Aorta (tissue), 5 donors: ENCODE data around the gene UBE2Z. TPM values are rescaled to one million over a fixed set of nuclear protein-coding genes. Genes with fewer than 3 reads are reported as not detected.
A peak's percentile ranks its signal among the peaks of the same experiment; 100 is the strongest.
"Not testable (repeated sequence)": the region's sequence is repeated elsewhere in the genome, so short reads cannot be mapped to it uniquely, and the experiment has no call there.

Source experiments
- ATAC-seq: fragments of 200-7000 bp; cut with Tn5 transposase; one replicate; pipeline ENCODE4 v1.9.1; 2022; ENCODE audit warnings: moderate library complexity; ENCODE audit not compliant: low FRiP score
- DNase-seq, 2 donors: peaks; one replicate each; pipeline ENCODE4 v3.0.0-alpha.2; 2020
- H3K27ac ChIP-seq, 2 donors: one replicate each; pipeline ENCODE4 v1.5.1; 2013; ENCODE audit warnings: low read length in 2 of 2, mild to moderate bottlenecking in 2 of 2, moderate library complexity in 2 of 2, control low read depth in 1 of 2, inconsistent platforms in 1 of 2, low read depth in 1 of 2
- H3K27me3 ChIP-seq, 2 donors: one replicate each; pipeline ENCODE4 v1.6.1; 2013; ENCODE audit warnings: control low read depth in 1 of 2, low read length in 1 of 2, mild to moderate bottlenecking in 1 of 2, moderate library complexity in 1 of 2; ENCODE audit not compliant: insufficient read depth in 2 of 2, control insufficient read depth in 1 of 2
- H3K36me3 ChIP-seq, 2 donors: one replicate each; pipeline ENCODE4 v1.6.1; 2013; ENCODE audit warnings: control low read depth in 1 of 2, low read length in 1 of 2, mild to moderate bottlenecking in 1 of 2; ENCODE audit not compliant: insufficient read depth in 2 of 2, control insufficient read depth in 1 of 2
- H3K4me1 ChIP-seq, 2 donors: one replicate each; pipeline ENCODE4 v1.6.1; 2013; ENCODE audit warnings: low read length in 2 of 2, control low read depth in 1 of 2, mild to moderate bottlenecking in 1 of 2, moderate library complexity in 1 of 2; ENCODE audit not compliant: insufficient read depth in 2 of 2, control insufficient read depth in 1 of 2
- H3K4me3 ChIP-seq, 2 donors: one replicate each; pipeline ENCODE4 v1.5.1; 2013; ENCODE audit warnings: low read length in 2 of 2, control low read depth in 1 of 2, mild to moderate bottlenecking in 1 of 2
- H3K9me3 ChIP-seq: one replicate; pipeline ENCODE4 v1.6.1; 2013; ENCODE audit warnings: mild to moderate bottlenecking, low read length; ENCODE audit not compliant: control insufficient read depth
- WGBS, 2 donors: extraction: QIAGEN DNeasy Blood & Tissue Kit; methylation state at CpG; one replicate each; pipeline ENCODE4 v1.1.7; 2013; 5-methylcytosine and 5-hydroxymethylcytosine counted together
- intact Hi-C, 2 donors: fragments of 100-400 bp; cut with DNase I; formaldehyde crosslinking; loops; one replicate each; pipeline versions ENCODE4 v1.14.2 to v1.15.0; 2022
- polyA plus RNA-seq, 2 donors: library from polyadenylated mRNA; stranded (reverse); fragments of 200-250 nt; gene quantifications; one replicate each; pipeline ENCODE4 v1.2.3, GENCODE V29; 2013
- total RNA-seq, 2 donors: library from RNA; stranded (reverse); fragmentation: NEBNext Ultra II Directional; extraction: Animal tissue kit (Norgen Biotek cat#: 25700); gene quantifications; one replicate each; pipeline ENCODE4 v1.2.1, GENCODE V29; 2021
- donor health status: healthy with polysubstance abuse.
- donor health status: Bipolar disorder and iron deficiency.
- donor health status: DM: no; HTN: no; CAD: no.
- donor health status: DM: no; HTN: no; CAD: no.
- donor health status: DM: yes; HTN: yes; CAD: no.

The UBE2Z gene
- total and polyA plus RNA-seq, 4 donors = 29.8 to 84.0 (median 61.1) TPM

DNA sequence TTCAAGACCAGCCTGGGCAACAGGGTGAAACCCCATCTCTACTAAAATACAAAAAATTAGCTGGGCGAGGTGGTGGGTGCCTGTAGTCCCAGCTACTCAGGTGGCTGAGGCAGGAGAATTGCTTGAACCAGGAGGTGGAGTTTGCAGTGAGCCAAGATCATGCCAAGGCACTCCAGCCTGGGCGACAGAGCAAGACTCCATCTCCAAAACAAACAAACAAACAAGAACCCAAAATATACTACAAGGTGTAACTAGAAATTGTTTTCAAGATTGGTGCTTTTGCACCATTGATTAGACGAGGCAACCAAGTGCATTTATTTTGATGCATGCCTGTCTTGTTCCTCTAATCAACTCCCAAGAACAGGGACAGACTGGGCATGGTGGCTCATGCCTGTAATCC is 35.8 kb upstream of the UBE2Z start:
- H3K27me3 ChIP-seq, H3K9me3 ChIP-seq, ATAC-seq, H3K27ac ChIP-seq, DNase-seq, H3K4me1 ChIP-seq, H3K4me3 ChIP-seq, H3K36me3 ChIP-seq: not testable (repeated sequence)
- intact Hi-C loops = loop anchor here in 1 of 2 donors (10.0 kb wide), 1 partner anchor 148 kb away; the partner anchor contains the start of genes HOXB13, PRAC1 and PRAC2
- WGBS, 2 donors = 65 to 77% methylated on average over 3 of the region's 3 CpGs

DNA sequence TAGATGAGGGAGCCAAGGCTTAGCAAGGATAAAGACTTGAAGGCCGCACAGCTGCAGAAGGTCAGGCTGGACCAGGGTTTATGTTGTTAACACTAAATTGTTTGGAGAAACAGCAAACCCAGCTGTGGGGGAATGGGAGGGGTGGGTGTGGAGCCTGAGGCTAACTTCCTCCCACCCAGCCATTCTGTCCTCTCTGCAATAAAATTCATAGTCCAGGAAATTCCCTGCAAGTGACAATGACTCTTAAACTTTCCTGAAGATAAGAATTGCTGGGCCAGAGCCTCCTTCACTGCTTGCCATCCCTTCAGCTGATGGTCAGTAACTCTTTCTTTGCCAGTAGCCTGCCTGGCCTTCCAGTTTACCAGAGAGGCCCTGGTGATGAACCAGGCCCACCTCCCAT is 35.0 kb upstream of the UBE2Z start:
- Histone ChIP-seq H3K36me3 (no peaks in the 10 kb centered on the region), H3K27me3 (no peaks in the 10 kb centered on the region), H3K9me3 (no peaks in the 10 kb centered on the region), H3K4me3 (no peak overlapping the region), H3K4me1 (no peaks in the 10 kb centered on the region), H3K27ac (no peak overlapping the region)
- ATAC-seq (no peak), DNase-seq (no peak)
- intact Hi-C loops = loop anchor here in 1 of 2 donors (10.0 kb wide), 1 partner anchor 148 kb away; the partner anchor contains the start of genes HOXB13, PRAC1 and PRAC2
- 73% methylated on average over 1 of the region's 1 CpG for WGBS, 2 donors

DNA sequence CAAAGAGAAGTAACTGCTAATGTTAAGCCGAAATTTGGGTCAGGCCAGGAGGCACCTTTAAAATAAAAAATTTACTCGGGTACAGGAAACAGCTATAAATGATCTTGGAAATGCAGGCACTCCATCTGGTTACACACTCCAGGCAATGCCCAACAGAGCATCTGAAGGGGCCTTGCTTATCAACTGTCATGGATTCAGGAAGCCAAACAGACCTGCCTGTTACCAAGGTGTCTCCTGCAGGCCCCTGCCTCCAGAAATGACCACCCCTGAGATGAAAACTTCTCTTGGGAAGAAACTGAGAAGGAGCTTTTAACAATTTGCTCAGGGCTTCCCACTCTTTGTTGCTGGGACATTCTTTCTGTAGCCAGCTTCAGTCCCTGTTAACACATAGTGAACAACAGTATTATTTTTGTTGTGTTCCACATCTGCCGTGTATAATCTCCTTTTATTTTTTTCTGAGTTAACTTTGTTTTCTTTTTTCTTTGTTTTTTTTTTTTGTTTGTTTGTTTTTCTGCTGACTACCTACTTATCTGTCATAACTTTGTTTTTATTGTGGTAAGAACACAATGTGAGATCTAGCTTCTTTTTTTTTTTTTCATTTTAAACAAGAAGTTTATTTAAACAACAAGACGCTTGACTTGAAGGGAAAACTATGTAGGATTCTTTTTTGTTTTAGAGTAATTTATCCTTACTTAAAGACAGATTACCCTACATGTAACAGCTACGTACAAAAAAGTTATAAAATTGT is 34.3 kb upstream of the UBE2Z start:
- H3K4me1 ChIP-seq = no peaks in the 10 kb centered on the region
- WGBS, 2 donors = 48 to 52% methylated on average over 5 of the region's 5 CpGs

DNA sequence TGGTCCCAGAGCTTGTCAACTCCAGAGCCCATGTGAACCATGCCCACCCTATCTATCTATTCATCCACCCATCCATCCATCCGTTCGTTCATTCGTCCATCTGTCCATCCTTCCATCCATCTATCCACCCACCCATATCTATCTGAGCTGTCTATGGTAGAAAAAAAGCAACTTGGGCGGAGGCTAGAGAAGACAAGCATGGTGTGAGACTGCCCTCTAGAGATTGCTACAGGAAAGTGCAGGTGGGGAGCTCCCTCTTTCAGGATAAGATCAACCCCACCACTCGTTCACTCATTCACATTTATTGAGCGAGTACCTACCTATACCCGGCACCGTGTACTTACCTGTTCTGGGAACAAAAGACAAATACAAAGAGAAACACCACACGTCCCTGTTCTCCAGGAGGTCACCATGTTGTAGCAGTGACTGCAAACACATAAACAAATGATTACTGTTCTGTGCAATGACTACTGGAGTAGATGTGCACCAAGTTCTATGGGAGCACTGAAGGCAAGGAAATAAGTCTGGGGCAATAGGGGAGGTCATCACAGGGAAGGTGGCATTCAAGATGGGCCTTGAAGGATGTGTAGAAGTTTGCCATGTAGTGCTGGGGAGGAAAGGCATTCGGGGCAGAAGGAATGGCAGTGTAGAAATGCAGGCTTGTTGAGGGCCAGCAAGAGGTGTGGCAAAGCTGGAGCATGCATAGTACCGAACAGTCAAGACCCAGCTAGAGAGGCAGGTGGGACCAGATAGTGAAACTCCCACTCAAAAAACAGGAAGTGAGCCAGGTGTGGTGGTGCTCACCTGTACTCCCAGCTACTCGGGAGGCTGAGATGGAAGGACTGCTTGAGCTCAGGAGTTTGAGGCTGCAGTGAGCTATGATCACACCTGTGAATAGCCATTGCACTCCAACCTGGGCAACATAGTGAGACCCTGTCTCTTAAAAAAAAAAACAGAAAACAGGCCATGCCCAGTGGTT is 29.0 kb upstream of the UBE2Z start:
- peak in 1 of 2 donors; percentile 54 for DNase-seq
- Histone ChIP-seq H3K27me3 (no peaks in the 10 kb centered on the region), H3K4me1 (no peaks in the 10 kb centered on the region), H3K27ac (no peak overlapping the region), H3K36me3 (no peaks in the 10 kb centered on the region), H3K9me3 (no peaks in the 10 kb centered on the region), H3K4me3 (no peak overlapping the region)
- WGBS, 2 donors = 22 to 24% methylated on average over 12 of the region's 12 CpGs
- ATAC-seq = peak; percentile 85
- intact Hi-C loops = loop anchor here (1.0 to 10.0 kb wide), 4 partner anchors 62 to 154 kb away; partner anchors contain the start of genes HOXB13 (in 1 of the 2), PRAC1 (in 1 of the 2), PRAC2 (in 1 of the 2) and TTLL6 (in 1 of the 2)

More for the DNA sequence above, 34.3 kb upstream of the UBE2Z start:
- intact Hi-C loops = loop anchor here in 1 of 2 donors (10.0 kb wide), 1 partner anchor 149 kb away; the partner anchor contains the start of genes HOXB13, PRAC1 and PRAC2
- no peak for DNase-seq
- Histone ChIP-seq H3K9me3 (no peaks in the 10 kb centered on the region), H3K27ac (no peak overlapping the region), H3K36me3 (no peaks in the 10 kb centered on the region), H3K27me3 (no peaks in the 10 kb centered on the region), H3K4me3 (no peak overlapping the region)
- ATAC-seq = no peak

DNA sequence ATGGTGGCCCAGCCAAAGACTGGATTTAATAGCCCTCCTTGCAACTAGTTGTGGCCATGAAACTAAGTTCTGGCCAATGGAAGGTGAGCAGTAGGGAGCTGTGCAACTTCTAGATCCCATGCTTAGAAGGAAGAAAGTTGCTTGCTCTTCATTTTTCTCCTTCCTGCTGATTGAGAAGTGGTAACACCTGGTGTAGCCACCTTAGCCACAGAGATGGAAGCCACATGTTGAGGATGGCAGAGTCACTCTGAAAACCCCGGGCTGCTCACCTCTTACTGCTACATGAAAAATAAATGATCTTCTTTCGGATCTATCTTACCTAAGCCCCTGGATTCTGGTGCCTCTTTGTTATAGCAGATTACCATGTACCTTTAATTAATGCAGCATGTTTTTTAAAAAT is 25.9 kb upstream of the UBE2Z start:
- no peak for ATAC-seq
- intact Hi-C loops = loop anchor here (5.0 to 10.0 kb wide), 2 partner anchors 153 to 155 kb away; no protein-coding TSS in a partner anchor
- 87 to 98% methylated on average over 2 of the region's 2 CpGs for WGBS, 2 donors

DNA sequence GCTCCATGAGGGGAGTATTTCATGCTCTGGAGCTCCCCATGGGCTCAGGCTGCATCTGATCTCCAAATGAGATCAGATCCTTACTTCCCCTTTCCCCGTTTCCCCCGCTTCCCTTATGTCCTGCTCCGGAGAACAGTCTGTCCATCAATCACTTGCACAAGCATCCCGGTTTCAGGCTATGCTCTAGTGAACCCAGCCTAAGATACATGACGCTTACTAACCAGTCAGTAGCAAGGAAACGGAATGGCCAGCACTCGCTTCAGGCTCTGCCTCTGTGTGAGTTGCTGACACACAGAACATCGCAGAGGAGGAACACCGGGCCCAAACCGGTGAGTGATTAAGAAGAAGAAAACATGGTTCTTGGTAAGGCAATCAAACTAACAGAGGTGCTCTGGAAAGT is 25.0 kb upstream of the UBE2Z start:
- no peaks in the 10 kb centered on the region for H3K9me3 ChIP-seq
- no peaks in the 10 kb centered on the region for H3K36me3 ChIP-seq
- no peaks in the 10 kb centered on the region for H3K27me3 ChIP-seq
- H3K4me3 ChIP-seq = no peak overlapping the region
- DNase-seq (peak in 1 of 2 donors; percentile 37), ATAC-seq (no peak)
- WGBS, 2 donors = 37 to 42% methylated on average over 10 of the region's 10 CpGs
- no peaks in the 10 kb centered on the region for H3K4me1 ChIP-seq
- intact Hi-C loops = loop anchor here (5.0 to 10.0 kb wide), 2 partner anchors 152 to 154 kb away; no protein-coding TSS in a partner anchor
- no peak overlapping the region for H3K27ac ChIP-seq

More for the DNA sequence above, 25.9 kb upstream of the UBE2Z start:
- no peaks in the 10 kb centered on the region for H3K27me3 ChIP-seq
- no peaks in the 10 kb centered on the region for H3K4me1 ChIP-seq
- H3K36me3 ChIP-seq = no peaks in the 10 kb centered on the region
- H3K27ac ChIP-seq = no peak overlapping the region
- no peak for DNase-seq
- H3K9me3 ChIP-seq = no peaks in the 10 kb centered on the region
- no peak overlapping the region for H3K4me3 ChIP-seq

DNA sequence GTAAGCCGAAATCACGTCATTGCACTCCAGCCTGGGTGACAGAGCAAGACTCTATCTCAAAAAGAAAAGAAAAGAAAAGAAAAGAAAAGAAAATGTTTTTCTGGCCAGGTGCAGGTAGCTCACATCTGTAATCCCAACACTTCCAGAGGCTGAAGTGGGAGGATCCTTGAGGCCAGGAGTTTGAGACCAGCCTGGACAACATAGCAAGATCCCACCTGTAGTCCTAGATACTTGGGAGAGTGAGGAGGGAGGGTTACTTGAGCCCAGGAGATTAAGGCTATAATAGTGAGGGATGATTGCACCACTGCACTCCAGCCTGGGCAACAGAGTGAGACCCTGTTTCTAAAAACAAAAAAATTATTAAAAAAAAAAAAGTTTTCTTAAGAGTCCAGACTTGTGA is 18.1 kb upstream of the UBE2Z start:
- intact Hi-C loops = loop anchor here in 1 of 2 donors (5.0 kb wide), 2 partner anchors 127 to 142 kb away; no protein-coding TSS in a partner anchor

DNA sequence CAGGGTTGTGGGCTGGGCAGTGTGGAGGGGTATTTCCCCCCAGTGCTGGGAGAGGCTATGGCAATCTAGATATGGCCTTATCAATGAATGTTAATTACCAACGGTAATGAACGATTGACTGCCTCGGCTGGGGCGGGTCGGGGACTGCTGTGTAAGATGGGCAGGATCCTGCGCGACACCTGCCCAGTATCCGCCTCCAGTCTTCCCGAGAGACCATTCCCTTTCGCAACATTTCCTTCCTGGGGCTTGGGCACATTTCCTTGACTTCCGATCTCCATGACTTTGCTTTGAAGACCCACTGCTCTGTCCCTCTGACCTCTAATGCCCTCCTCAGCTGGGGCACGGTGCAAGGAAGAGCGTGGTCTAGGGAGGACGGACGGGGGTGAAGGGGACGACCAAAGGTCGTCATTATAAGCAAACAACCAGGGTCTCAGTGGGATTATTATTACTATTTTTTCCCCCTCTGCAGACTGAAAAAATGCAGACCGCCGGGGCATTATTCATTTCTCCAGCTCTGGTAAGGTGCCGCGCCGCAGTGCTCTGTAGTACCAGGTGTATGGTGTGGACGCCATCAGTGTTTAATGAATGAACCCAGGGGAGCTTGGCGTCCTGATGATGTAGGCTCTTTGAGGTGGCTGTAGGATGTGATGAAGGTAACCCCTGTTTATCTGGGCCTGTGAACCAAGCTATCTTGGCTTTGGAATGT is 15.1 kb upstream of the UBE2Z start:
- peak in 1 of 2 donors; percentile 54 for DNase-seq
- Histone ChIP-seq H3K4me3 (peak overlapping the region; percentile 20 to 30), H3K36me3 (peaks cover 0 to 2% of the 10 kb centered on the region in 2 donors), H3K27me3 (no peaks in the 10 kb centered on the region), H3K27ac (no peak overlapping the region), H3K4me1 (no peaks in the 10 kb centered on the region), H3K9me3 (no peaks in the 10 kb centered on the region)
- intact Hi-C loops = loop anchor here in 1 of 2 donors (1.0 to 5.0 kb wide), 3 partner anchors 15 to 139 kb away; partner anchors contain the start of gene UBE2Z
- WGBS, 2 donors = 1% methylated on average over 24 of the region's 24 CpGs
- ATAC-seq = peak; percentile 0

More for the DNA sequence above, 18.1 kb upstream of the UBE2Z start:
- no peak overlapping the region for H3K4me3 ChIP-seq
- no peaks in the 10 kb centered on the region for H3K27me3 ChIP-seq
- WGBS, 2 donors = 88 to 94% methylated on average over 2 of the region's 2 CpGs
- DNase-seq (no peak), ATAC-seq (no peak)
- no peaks in the 10 kb centered on the region for H3K9me3 ChIP-seq
- no peak overlapping the region for H3K27ac ChIP-seq
- H3K4me1 ChIP-seq = no peaks in the 10 kb centered on the region
- H3K36me3 ChIP-seq = no peaks in the 10 kb centered on the region
